ENCODE measurements around the gene MYBPC3.

The MYBPC3 gene

DNA sequence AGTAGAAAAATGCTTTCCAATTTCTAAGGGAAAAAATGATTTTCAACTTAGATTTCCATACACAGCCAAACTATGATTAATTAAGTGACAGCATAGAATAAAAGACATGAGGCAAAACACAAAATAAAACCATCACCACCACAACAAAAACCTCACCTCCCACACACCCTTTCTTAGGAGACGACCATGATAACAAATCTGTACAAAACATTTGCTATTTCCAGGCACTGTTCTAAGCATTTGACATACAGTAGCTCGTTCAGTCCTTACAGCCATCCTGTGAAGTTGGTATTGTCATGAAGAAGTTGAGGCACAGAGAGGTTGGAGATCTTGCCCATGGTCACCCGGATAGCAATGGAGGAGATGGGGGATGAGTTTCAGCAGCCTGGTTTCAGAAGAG is 17.2 kb upstream of the MYBPC3 start:
- Histone ChIP-seq H3K27me3 (ENCODE audit: control insufficient read depth, insufficient read depth, low read length) (no peaks in the 10 kb centered on the region), H3K4me1 (ENCODE audit: control insufficient read depth, insufficient read depth, low read length) (no peaks in the 10 kb centered on the region), H3K9me3 (ENCODE audit: control insufficient read depth, insufficient read depth, low read length) (no peaks in the 10 kb centered on the region), H3K36me3 (ENCODE audit: control insufficient read depth, insufficient read depth, low read length) (no peaks in the 10 kb centered on the region), H3K4me3 (ENCODE audit: low read depth, low read length) (no peak overlapping the region), H3K9ac (ENCODE audit: low read depth, low read length) (no peak overlapping the region)

DNA sequence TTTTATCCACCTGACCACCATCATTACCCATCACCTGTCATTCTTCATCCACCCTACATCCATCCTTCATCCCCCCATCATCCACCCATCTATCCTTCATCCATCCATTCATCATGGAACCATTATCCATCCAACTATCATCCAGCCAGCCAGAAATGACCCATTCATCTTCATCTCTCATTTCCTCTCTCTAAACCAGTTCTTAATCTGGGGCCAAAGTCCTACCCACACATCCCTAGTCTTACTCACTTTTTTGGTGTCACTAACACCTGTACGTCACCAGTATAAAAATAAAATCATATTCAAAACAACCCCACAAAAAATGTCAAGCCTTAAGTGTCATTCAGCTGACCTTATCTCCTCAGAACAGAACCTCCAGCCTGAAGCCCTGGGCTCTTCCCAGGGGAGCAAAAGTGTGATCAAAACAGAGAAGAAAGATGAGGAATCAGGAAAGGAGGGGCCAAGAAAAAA is 13.6 kb upstream of the MYBPC3 start:
- Histone ChIP-seq H3K9ac (ENCODE audit: low read depth, low read length) (no peak overlapping the region), H3K4me3 (ENCODE audit: low read depth, low read length) (no peak overlapping the region), H3K9me3 (ENCODE audit: control insufficient read depth, insufficient read depth, low read length) (no peaks in the 10 kb centered on the region), H3K4me1 (ENCODE audit: control insufficient read depth, insufficient read depth, low read length) (no peaks in the 10 kb centered on the region), H3K36me3 (ENCODE audit: control insufficient read depth, insufficient read depth, low read length) (no peaks in the 10 kb centered on the region), H3K27me3 (ENCODE audit: control insufficient read depth, insufficient read depth, low read length) (no peaks in the 10 kb centered on the region)

DNA sequence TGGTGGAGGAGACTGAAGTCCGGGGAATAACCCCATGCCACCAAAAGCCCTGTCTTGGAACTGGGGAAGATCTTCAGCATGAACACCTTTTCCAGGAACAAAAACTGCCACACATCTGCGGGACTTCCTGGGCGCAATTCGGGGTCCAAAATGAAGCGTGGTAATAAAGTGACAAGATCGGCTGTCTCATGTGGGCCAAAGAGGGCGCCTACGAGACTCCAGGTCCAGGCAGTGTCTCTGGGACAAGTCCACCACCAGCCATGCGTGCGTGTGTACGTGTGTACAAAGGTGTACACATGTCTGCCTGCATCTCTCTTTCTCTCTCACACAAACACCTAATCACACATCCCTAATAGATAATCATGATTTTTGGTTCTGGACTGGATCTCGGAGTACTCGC is 8.9 kb upstream of the MYBPC3 start:
- H3K9ac ChIP-seq (ENCODE audit: low read depth, low read length), result no peak overlapping the region
- no peak overlapping the region for H3K4me3 ChIP-seq (ENCODE audit: low read depth, low read length)
- H3K36me3 ChIP-seq (ENCODE audit: control insufficient read depth, insufficient read depth, low read length), result no peaks in the 10 kb centered on the region
- H3K27me3 ChIP-seq (ENCODE audit: control insufficient read depth, insufficient read depth, low read length), result no peaks in the 10 kb centered on the region
- no peaks in the 10 kb centered on the region for H3K4me1 ChIP-seq (ENCODE audit: control insufficient read depth, insufficient read depth, low read length)
- H3K9me3 ChIP-seq (ENCODE audit: control insufficient read depth, insufficient read depth, low read length), result no peaks in the 10 kb centered on the region

DNA sequence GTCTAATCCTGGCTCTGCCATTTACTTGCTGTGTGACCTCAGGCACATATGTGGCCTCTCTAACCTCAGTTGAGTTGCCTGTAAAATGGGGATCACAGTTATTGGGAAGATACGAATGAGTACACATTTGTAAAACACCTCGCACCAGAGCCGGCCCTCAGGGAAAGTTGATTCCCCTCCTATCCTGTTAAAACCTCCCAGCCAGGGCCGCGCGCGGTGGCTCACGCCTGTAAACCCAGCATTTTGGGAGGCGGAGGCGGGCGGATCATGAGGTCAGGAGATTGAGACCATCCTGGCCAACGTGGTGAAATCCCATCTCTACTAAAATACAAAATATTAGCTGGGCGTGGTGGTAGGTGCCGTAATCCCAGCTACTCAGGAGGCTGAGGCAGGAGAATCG is 7.8 kb upstream of the MYBPC3 start:
- H3K9ac ChIP-seq (ENCODE audit: low read depth, low read length), result no peak overlapping the region
- no peaks in the 10 kb centered on the region for H3K36me3 ChIP-seq (ENCODE audit: control insufficient read depth, insufficient read depth, low read length)
- H3K4me3 ChIP-seq (ENCODE audit: low read depth, low read length), result no peak overlapping the region
- H3K4me1 ChIP-seq (ENCODE audit: control insufficient read depth, insufficient read depth, low read length), result no peaks in the 10 kb centered on the region
- no peaks in the 10 kb centered on the region for H3K27me3 ChIP-seq (ENCODE audit: control insufficient read depth, insufficient read depth, low read length)
- no peaks in the 10 kb centered on the region for H3K9me3 ChIP-seq (ENCODE audit: control insufficient read depth, insufficient read depth, low read length)

- no peaks in the 10 kb centered on the region for H3K36me3 ChIP-seq (ENCODE audit: control insufficient read depth, insufficient read depth, low read length)
- H3K27me3 ChIP-seq (ENCODE audit: control insufficient read depth, insufficient read depth, low read length), result no peaks in the 10 kb centered on the region
- no peak overlapping the region for H3K9ac ChIP-seq (ENCODE audit: low read depth, low read length)
- no peaks in the 10 kb centered on the region for H3K9me3 ChIP-seq (ENCODE audit: control insufficient read depth, insufficient read depth, low read length)
- H3K4me3 ChIP-seq (ENCODE audit: low read depth, low read length), result no peak overlapping the region
- H3K4me1 ChIP-seq (ENCODE audit: control insufficient read depth, insufficient read depth, low read length), result no peaks in the 10 kb centered on the region
Measured at GRCh38 chr11:47359586-47359985, 7.1 kb upstream of the MYBPC3 start.

DNA sequence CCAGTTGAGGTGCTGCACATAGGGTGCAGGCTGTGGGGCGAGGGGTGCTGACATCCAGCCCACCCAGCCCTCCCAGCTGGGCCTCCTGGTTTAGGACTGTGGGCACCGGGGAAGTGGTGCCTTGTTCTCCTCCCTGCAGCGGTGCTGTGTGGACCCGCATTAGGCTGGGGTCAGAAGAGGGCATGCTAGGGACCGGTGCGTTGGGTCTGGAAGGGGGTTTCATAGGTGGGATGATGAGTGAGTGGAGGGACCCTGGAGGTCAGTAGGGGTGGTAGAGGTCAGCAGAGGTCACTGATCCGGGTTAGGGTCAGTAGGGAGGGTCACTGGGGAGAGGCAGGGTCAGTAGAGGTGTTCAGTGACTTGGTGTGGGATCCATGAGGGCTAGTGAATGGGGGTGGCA is 6.7 kb upstream of the MYBPC3 start:
- Histone ChIP-seq H3K4me1 (ENCODE audit: control insufficient read depth, insufficient read depth, low read length) (no peaks in the 10 kb centered on the region), H3K9me3 (ENCODE audit: control insufficient read depth, insufficient read depth, low read length) (no peaks in the 10 kb centered on the region), H3K4me3 (ENCODE audit: low read depth, low read length) (no peak overlapping the region), H3K9ac (ENCODE audit: low read depth, low read length) (no peak overlapping the region), H3K27me3 (ENCODE audit: control insufficient read depth, insufficient read depth, low read length) (no peaks in the 10 kb centered on the region), H3K36me3 (ENCODE audit: control insufficient read depth, insufficient read depth, low read length) (no peaks in the 10 kb centered on the region)

GRCh38 chr11:47358731-47359051 is 6.2 kb upstream of the MYBPC3 start:
- H3K27me3 ChIP-seq (ENCODE audit: control insufficient read depth, insufficient read depth, low read length), result no peaks in the 10 kb centered on the region
- H3K9ac ChIP-seq (ENCODE audit: low read depth, low read length), result no peak overlapping the region
- H3K4me3 ChIP-seq (ENCODE audit: low read depth, low read length), result no peak overlapping the region
- H3K4me1 ChIP-seq (ENCODE audit: control insufficient read depth, insufficient read depth, low read length), result peaks cover 3% of the 10 kb centered on the region
- no peaks in the 10 kb centered on the region for H3K9me3 ChIP-seq (ENCODE audit: control insufficient read depth, insufficient read depth, low read length)
- no peaks in the 10 kb centered on the region for H3K36me3 ChIP-seq (ENCODE audit: control insufficient read depth, insufficient read depth, low read length)

DNA sequence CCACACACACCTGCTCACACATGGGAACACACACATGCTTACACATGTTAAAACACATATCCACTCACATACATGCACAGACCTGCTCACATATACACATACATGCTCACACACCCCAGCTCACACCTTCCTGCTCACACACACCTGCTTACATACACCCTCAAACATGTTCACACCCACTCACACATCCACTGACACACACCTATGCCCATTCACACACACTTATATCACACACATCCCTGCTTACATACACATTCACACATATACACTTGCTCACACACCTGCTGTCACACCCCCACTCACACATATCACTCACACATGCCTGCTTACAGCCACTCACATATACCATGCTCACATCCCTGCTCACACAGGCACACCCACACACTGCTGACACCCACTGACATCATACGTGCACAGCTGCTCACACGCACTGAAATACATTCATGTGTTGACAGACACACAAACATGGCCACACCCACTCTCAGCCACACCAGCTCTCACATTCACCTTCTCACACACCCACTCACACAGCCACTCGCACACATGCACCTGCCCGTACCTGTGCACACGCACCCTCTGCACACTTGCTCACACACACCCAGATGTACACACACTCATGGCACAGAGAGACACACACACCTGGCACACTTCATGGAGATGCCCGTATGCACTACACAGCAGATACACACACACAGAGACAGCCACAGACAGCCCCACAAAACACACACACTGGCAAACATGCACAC is 5.7 kb upstream of the MYBPC3 start:
- Histone ChIP-seq H3K27me3 (ENCODE audit: control insufficient read depth, insufficient read depth, low read length) (no peaks in the 10 kb centered on the region), H3K9me3 (ENCODE audit: control insufficient read depth, insufficient read depth, low read length) (no peaks in the 10 kb centered on the region), H3K9ac (ENCODE audit: low read depth, low read length) (no peak overlapping the region), H3K4me1 (ENCODE audit: control insufficient read depth, insufficient read depth, low read length) (peaks cover 3% of the 10 kb centered on the region), H3K4me3 (ENCODE audit: low read depth, low read length) (no peak overlapping the region), H3K36me3 (ENCODE audit: control insufficient read depth, insufficient read depth, low read length) (no peaks in the 10 kb centered on the region)

DNA sequence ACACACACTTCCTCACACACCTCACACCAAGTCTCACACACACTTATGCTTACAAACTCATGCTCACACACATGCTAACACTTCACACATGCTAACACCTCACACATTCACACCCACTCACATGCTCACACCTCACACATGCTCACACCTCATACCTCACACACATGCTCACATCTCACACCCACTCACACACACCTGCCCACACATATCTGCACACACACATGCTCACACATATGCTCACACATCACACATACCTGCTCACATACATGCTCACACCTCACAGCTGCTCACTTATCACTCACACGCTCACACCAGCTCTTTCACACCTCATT is 4.5 kb upstream of the MYBPC3 start:
- H3K9me3 ChIP-seq (ENCODE audit: control insufficient read depth, insufficient read depth, low read length), result no peaks in the 10 kb centered on the region
- peaks cover 3% of the 10 kb centered on the region for H3K4me1 ChIP-seq (ENCODE audit: control insufficient read depth, insufficient read depth, low read length)
- H3K9ac ChIP-seq (ENCODE audit: low read depth, low read length), result no peak overlapping the region
- H3K36me3 ChIP-seq (ENCODE audit: control insufficient read depth, insufficient read depth, low read length), result no peaks in the 10 kb centered on the region
- no peak overlapping the region for H3K4me3 ChIP-seq (ENCODE audit: low read depth, low read length)
- no peaks in the 10 kb centered on the region for H3K27me3 ChIP-seq (ENCODE audit: control insufficient read depth, insufficient read depth, low read length)

DNA sequence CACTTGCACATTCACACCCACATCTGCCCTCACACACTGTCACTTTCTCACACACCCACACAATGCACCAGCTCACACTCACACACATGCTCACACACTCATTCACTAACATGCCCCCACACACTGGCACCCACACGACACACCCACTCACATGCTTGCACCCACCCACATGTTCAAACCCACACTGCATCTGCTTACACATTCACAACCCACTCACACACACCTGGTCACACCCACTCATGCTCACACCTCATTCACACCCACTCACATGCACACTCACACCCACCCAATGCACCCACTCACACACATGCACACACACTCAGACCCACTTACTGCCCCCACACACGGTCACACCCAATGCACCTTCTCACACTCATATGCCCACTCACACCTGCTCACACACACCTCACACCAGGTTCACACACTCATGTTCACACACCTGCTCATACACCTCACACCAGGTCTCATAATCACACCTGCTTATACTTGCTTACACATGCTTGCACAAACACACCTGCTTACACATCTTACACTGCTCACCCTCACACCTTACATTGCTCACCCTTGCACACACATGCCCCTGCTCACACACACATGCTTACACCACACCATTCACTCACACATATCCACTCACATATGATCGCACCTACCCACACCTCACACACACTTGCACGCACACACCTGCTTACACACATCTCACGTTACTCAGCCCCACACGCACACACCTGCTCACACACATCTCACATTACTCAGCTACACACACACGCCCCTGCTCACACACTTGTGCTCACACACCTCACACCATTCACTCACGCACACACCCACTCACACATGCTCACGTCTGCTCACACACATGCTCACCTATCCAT is 3.9 kb upstream of the MYBPC3 start:
- H3K9me3 ChIP-seq (ENCODE audit: control insufficient read depth, insufficient read depth, low read length), result no peaks in the 10 kb centered on the region
- no peaks in the 10 kb centered on the region for H3K27me3 ChIP-seq (ENCODE audit: control insufficient read depth, insufficient read depth, low read length)
- H3K9ac ChIP-seq (ENCODE audit: low read depth, low read length), result no peak overlapping the region
- H3K4me3 ChIP-seq (ENCODE audit: low read depth, low read length), result no peak overlapping the region
- peaks cover 3% of the 10 kb centered on the region for H3K4me1 ChIP-seq (ENCODE audit: control insufficient read depth, insufficient read depth, low read length)
- no peaks in the 10 kb centered on the region for H3K36me3 ChIP-seq (ENCODE audit: control insufficient read depth, insufficient read depth, low read length)

DNA sequence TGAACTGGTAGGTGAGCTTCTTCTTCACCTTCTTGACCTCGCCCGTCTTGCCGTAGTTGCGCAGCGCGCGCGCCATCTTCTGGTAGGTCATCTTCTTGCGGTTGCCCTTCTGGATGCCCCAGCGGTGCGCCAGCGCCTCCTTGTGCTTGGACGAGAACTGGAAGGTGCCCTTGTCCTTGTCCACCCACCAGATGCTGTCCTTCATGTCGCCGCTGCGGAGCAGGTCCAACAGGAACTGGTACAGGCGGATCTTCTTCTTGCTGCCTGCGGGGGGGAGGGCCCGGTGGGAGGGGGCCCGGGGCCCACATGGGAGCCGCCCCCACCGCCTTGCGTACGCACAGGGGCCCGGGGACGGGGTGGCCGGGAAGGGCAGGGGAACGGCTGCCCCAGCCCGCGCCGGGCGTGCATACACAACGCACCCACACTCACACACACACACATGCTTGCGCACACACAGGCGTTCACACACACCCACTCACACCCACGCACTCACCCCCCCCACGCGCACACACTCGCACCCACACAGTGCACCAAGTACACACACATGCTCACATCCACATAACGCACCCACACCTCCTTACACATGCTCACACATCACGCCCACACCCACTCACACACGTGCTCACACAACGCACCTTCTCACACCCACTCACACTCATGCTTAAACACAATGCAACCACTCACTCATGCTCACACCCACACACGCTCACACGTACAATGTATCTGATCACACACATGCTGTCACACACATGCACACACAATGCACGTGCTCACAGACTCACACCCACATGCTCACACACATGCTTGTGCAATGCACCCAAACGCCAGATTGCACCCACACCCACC is 3.0 kb upstream of the MYBPC3 start:
- no peaks in the 10 kb centered on the region for H3K9me3 ChIP-seq (ENCODE audit: control insufficient read depth, insufficient read depth, low read length)
- H3K4me3 ChIP-seq (ENCODE audit: low read depth, low read length), result peak overlapping the region; percentile 27
- H3K27me3 ChIP-seq (ENCODE audit: control insufficient read depth, insufficient read depth, low read length), result no peaks in the 10 kb centered on the region
- H3K4me1 ChIP-seq (ENCODE audit: control insufficient read depth, insufficient read depth, low read length), result peaks cover 6% of the 10 kb centered on the region
- H3K9ac ChIP-seq (ENCODE audit: low read depth, low read length), result no peak overlapping the region
- no peaks in the 10 kb centered on the region for H3K36me3 ChIP-seq (ENCODE audit: control insufficient read depth, insufficient read depth, low read length)
